H7 (cell line): ENCODE results near the gene PSMB5. TPM values are rescaled to one million over a fixed set of nuclear protein-coding genes. Genes with fewer than 3 reads are reported as not detected.

Source experiments
- DNase-seq: peaks from one replicate; pipeline ENCODE4 v3.0.0; 2012
- H3K27me3 ChIP-seq: 2 replicates; pipeline ENCODE4 v1.6.0; 2011; ENCODE audit warnings: mild to moderate bottlenecking, low read length; ENCODE audit not compliant: control insufficient read depth, insufficient read depth
- H3K36me3 ChIP-seq: replicated peaks from 2 replicates; pipeline ENCODE4 v1.5.1; 2011; ENCODE audit warnings: low read length; ENCODE audit not compliant: control insufficient read depth, insufficient read depth
- H3K4me3 ChIP-seq: 2 replicates; pipeline ENCODE4 v1.5.1; 2011; ENCODE audit warnings: low read depth, mild to moderate bottlenecking, control low read depth, low read length, moderate library complexity; ENCODE audit not compliant: insufficient read depth
- total RNA-seq: library from RNA; depleted of rRNA; stranded (reverse); fragments of >200 nt; shearing (Covaris generic); gene quantifications from 2 replicates; pipeline ENCODE4 v1.2.3, GENCODE V29; 2014

The PSMB5 gene
- total RNA-seq, 1 experiment from 2014 or later = 328 TPM

- DNase-seq = peak; percentile 69
- no peaks in the 10 kb centered on the region for H3K36me3 ChIP-seq
- H3K27me3 ChIP-seq = no peaks in the 10 kb centered on the region
Observed at GRCh38 chr14:23042162-23042965, 7.7 kb upstream of the PSMB5 start, which contains the start of gene PSMB11. Gene PSMB11, plus strand, starts transcription at chr14:23042212. Its CDS starts 14 bp downstream, at chr14:23042226.

GRCh38 chr14:23041729-23042128 lies 7.0 kb upstream of the PSMB5 start:
- H3K36me3 ChIP-seq = no peaks in the 10 kb centered on the region
- DNase-seq = no peak
- no peak overlapping the region for H3K4me3 ChIP-seq
- no peaks in the 10 kb centered on the region for H3K27me3 ChIP-seq

More at GRCh38 chr14:23042162-23042965, 7.7 kb upstream of the PSMB5 start, which contains the start of gene PSMB11:
- H3K4me3 ChIP-seq = no peak within 1 kb of the TSS

- Histone ChIP-seq H3K27me3 (no peaks in the 10 kb centered on the region), H3K4me3 (no peak overlapping the region), H3K36me3 (no peaks in the 10 kb centered on the region)
- DNase-seq = no peak
Observed at GRCh38 chr14:23040100-23040499, 5.4 kb upstream of the PSMB5 start.

GRCh38 chr14:23035303-23036144 lies 824 bp upstream of the PSMB5 start:
- Histone ChIP-seq H3K36me3 (peaks cover 16% of the 10 kb centered on the region), H3K4me3 (no peak overlapping the region; the same call in 1 of the 2 replicates), H3K27me3 (no peaks in the 10 kb centered on the region)
- no peak for DNase-seq

GRCh38 chr14:23033801-23034497 lies 751 bp downstream of the PSMB5 start:
- H3K27me3 ChIP-seq = no peaks in the 10 kb centered on the region
- no peak for DNase-seq
- H3K4me3 ChIP-seq = peak overlapping the region; percentile 74
- H3K36me3 ChIP-seq = peaks cover 19% of the 10 kb centered on the region

- Histone ChIP-seq H3K36me3 (peaks cover 22% of the 10 kb centered on the region), H3K27me3 (no peaks in the 10 kb centered on the region), H3K4me3 (no peak overlapping the region)
- DNase-seq = no peak
Observed at GRCh38 chr14:23033251-23033727, 1.4 kb downstream of the PSMB5 start.

- H3K36me3 ChIP-seq = peaks cover 25% of the 10 kb centered on the region
- no peaks in the 10 kb centered on the region for H3K27me3 ChIP-seq
- H3K4me3 ChIP-seq = no peak overlapping the region
- DNase-seq = no peak
Observed at GRCh38 chr14:23030936-23031335, 3.8 kb downstream of the PSMB5 start.

- H3K36me3 ChIP-seq = peaks cover 29% of the 10 kb centered on the region
- H3K4me3 ChIP-seq = no peak overlapping the region
- no peak for DNase-seq
- no peaks in the 10 kb centered on the region for H3K27me3 ChIP-seq
Observed at GRCh38 chr14:23028799-23029198, 5.9 kb downstream of the PSMB5 start.

GRCh38 chr14:23025151-23025814 lies 9.4 kb downstream of the PSMB5 start:
- no peak for DNase-seq
- H3K27me3 ChIP-seq = no peaks in the 10 kb centered on the region

GRCh38 chr14:23024612-23025075 lies 10.1 kb downstream of the PSMB5 start:
- H3K36me3 ChIP-seq = peaks cover 12% of the 10 kb centered on the region

More at GRCh38 chr14:23025151-23025814, 9.4 kb downstream of the PSMB5 start:
- H3K36me3 ChIP-seq = peaks cover 12% of the 10 kb centered on the region
- H3K4me3 ChIP-seq = no peak overlapping the region

GRCh38 chr14:23023795-23024152 lies 10.9 kb downstream of the PSMB5 start:
- DNase-seq = no peak
- Histone ChIP-seq H3K4me3 (no peak overlapping the region), H3K27me3 (no peaks in the 10 kb centered on the region), H3K36me3 (peaks cover 8% of the 10 kb centered on the region)

More at GRCh38 chr14:23024612-23025075, 10.1 kb downstream of the PSMB5 start:
- no peak for DNase-seq
- H3K4me3 ChIP-seq = no peak overlapping the region
- no peaks in the 10 kb centered on the region for H3K27me3 ChIP-seq

- peaks cover 6% of the 10 kb centered on the region for H3K36me3 ChIP-seq
- no peak overlapping the region for H3K4me3 ChIP-seq
- H3K27me3 ChIP-seq = no peaks in the 10 kb centered on the region
- no peak for DNase-seq
Observed at GRCh38 chr14:23023022-23023794, 11.5 kb downstream of the PSMB5 start.

- Histone ChIP-seq H3K36me3 (peaks cover 6% of the 10 kb centered on the region), H3K27me3 (no peaks in the 10 kb centered on the region), H3K4me3 (no peak overlapping the region)
- no peak for DNase-seq
Observed at GRCh38 chr14:23021889-23022442, 12.7 kb downstream of the PSMB5 start.
